ENCODE results near the gene CWF19L1.

Gene CWF19L1

GRCh38 chr10:100201549-100201948 is 65.9 kb downstream of the CWF19L1 start:
- H3K9me3 ChIP-seq (ENCODE audit: low read length): no peaks in the 10 kb centered on the region
- H3K4me3 ChIP-seq (ENCODE audit: low read depth in 1 of 2, low read length in 2 of 2): no peak overlapping the region
- peaks cover 58% of the 10 kb centered on the region for H3K36me3 ChIP-seq (ENCODE audit: insufficient read depth, low read length)
- no peaks in the 10 kb centered on the region for H3K27me3 ChIP-seq (ENCODE audit: control insufficient read depth in 1 of 2, insufficient read depth in 2 of 2, low read length in 2 of 2)
- no peaks in the 10 kb centered on the region for H3K4me1 ChIP-seq (ENCODE audit: insufficient read depth, low read length)
- no peak overlapping the region for H3K9ac ChIP-seq (ENCODE audit: low read length)
- H3K27ac ChIP-seq (ENCODE audit: low read depth, low read length): no peak overlapping the region

GRCh38 chr10:100194711-100195110 is 72.7 kb downstream of the CWF19L1 start:
- Histone ChIP-seq H3K36me3 (ENCODE audit: insufficient read depth, low read length) (peaks cover 57% of the 10 kb centered on the region), H3K4me1 (ENCODE audit: insufficient read depth, low read length) (no peaks in the 10 kb centered on the region)

GRCh38 chr10:100192350-100192749 is 75.1 kb downstream of the CWF19L1 start:
- peaks cover 46% of the 10 kb centered on the region for H3K36me3 ChIP-seq (ENCODE audit: insufficient read depth, low read length)
- no peaks in the 10 kb centered on the region for H3K9me3 ChIP-seq (ENCODE audit: low read length)
- H3K27ac ChIP-seq (ENCODE audit: low read depth, low read length): no peak overlapping the region

More at GRCh38 chr10:100194711-100195110, 72.7 kb downstream of the CWF19L1 start:
- Histone ChIP-seq H3K9me3 (ENCODE audit: low read length) (no peaks in the 10 kb centered on the region), H3K27ac (ENCODE audit: low read depth, low read length) (no peak overlapping the region), H3K27me3 (ENCODE audit: control insufficient read depth in 1 of 2, insufficient read depth in 2 of 2, low read length in 2 of 2) (no peaks in the 10 kb centered on the region), H3K9ac (ENCODE audit: low read length) (no peak overlapping the region), H3K4me3 (ENCODE audit: low read depth in 1 of 2, low read length in 2 of 2) (no peak overlapping the region)

GRCh38 chr10:100186253-100187212 is 80.9 kb downstream of the CWF19L1 start:
- Histone ChIP-seq H3K36me3 (ENCODE audit: insufficient read depth, low read length) (peaks cover 25% of the 10 kb centered on the region), H3K9ac (ENCODE audit: low read length) (peak overlapping the region; percentile 69)

More at GRCh38 chr10:100192350-100192749, 75.1 kb downstream of the CWF19L1 start:
- Histone ChIP-seq H3K4me3 (ENCODE audit: low read depth in 1 of 2, low read length in 2 of 2) (no peak overlapping the region), H3K4me1 (ENCODE audit: insufficient read depth, low read length) (peaks cover 3% of the 10 kb centered on the region), H3K9ac (ENCODE audit: low read length) (no peak overlapping the region), H3K27me3 (ENCODE audit: control insufficient read depth in 1 of 2, insufficient read depth in 2 of 2, low read length in 2 of 2) (no peaks in the 10 kb centered on the region)

GRCh38 chr10:100185364-100186252 is 81.8 kb downstream of the CWF19L1 start, which contains the start of gene ERLIN1:
Gene ERLIN1 (minus strand): TSS chr10:100186029. CDS start chr10:100185626, 403 bp downstream.
- Histone ChIP-seq H3K4me1 (ENCODE audit: insufficient read depth, low read length) (peaks cover 21% of the 10 kb centered on the region), H3K27me3 (ENCODE audit: control insufficient read depth in 1 of 2, insufficient read depth in 2 of 2, low read length in 2 of 2) (no peaks in the 10 kb centered on the region), H3K27ac (ENCODE audit: low read depth, low read length) (peak within 1 kb of the TSS; percentile 92), H3K4me3 (ENCODE audit: low read depth in 1 of 2, low read length in 2 of 2) (peak within 1 kb of the TSS; percentile 97 to 100), H3K9me3 (ENCODE audit: low read length) (no peaks in the 10 kb centered on the region), H3K9ac (ENCODE audit: low read length) (peak within 1 kb of the TSS; percentile 78), H3K36me3 (ENCODE audit: insufficient read depth, low read length) (peaks cover 16% of the 10 kb centered on the region)

More at GRCh38 chr10:100186253-100187212, 80.9 kb downstream of the CWF19L1 start:
- Histone ChIP-seq H3K27me3 (ENCODE audit: control insufficient read depth in 1 of 2, insufficient read depth in 2 of 2, low read length in 2 of 2) (no peaks in the 10 kb centered on the region), H3K27ac (ENCODE audit: low read depth, low read length) (peak overlapping the region; percentile 92), H3K4me3 (ENCODE audit: low read depth in 1 of 2, low read length in 2 of 2) (peak overlapping the region; percentile 97 to 100), H3K9me3 (ENCODE audit: low read length) (no peaks in the 10 kb centered on the region), H3K4me1 (ENCODE audit: insufficient read depth, low read length) (peaks cover 21% of the 10 kb centered on the region)

GRCh38 chr10:100184840-100185239 is 82.6 kb downstream of the CWF19L1 start:
- Histone ChIP-seq H3K4me3 (ENCODE audit: low read depth in 1 of 2, low read length in 2 of 2) (peak overlapping the region; percentile 97 to 100), H3K9me3 (ENCODE audit: low read length) (no peaks in the 10 kb centered on the region), H3K27me3 (ENCODE audit: control insufficient read depth in 1 of 2, insufficient read depth in 2 of 2, low read length in 2 of 2) (no peaks in the 10 kb centered on the region), H3K4me1 (ENCODE audit: insufficient read depth, low read length) (peaks cover 21% of the 10 kb centered on the region), H3K9ac (ENCODE audit: low read length) (peak overlapping the region; percentile 78), H3K36me3 (ENCODE audit: insufficient read depth, low read length) (peaks cover 10% of the 10 kb centered on the region), H3K27ac (ENCODE audit: low read depth, low read length) (peak overlapping the region; percentile 92)

GRCh38 chr10:100184426-100184825 is 83.0 kb downstream of the CWF19L1 start:
- Histone ChIP-seq H3K4me3 (ENCODE audit: low read depth in 1 of 2, low read length in 2 of 2) (peak overlapping the region in 1 of 2 donors; percentile 100), H3K9ac (ENCODE audit: low read length) (peak overlapping the region; percentile 78), H3K4me1 (ENCODE audit: insufficient read depth, low read length) (peaks cover 21% of the 10 kb centered on the region), H3K36me3 (ENCODE audit: insufficient read depth, low read length) (peaks cover 10% of the 10 kb centered on the region), H3K9me3 (ENCODE audit: low read length) (no peaks in the 10 kb centered on the region), H3K27me3 (ENCODE audit: control insufficient read depth in 1 of 2, insufficient read depth in 2 of 2, low read length in 2 of 2) (no peaks in the 10 kb centered on the region), H3K27ac (ENCODE audit: low read depth, low read length) (no peak overlapping the region)

GRCh38 chr10:100183481-100183880 is 84.0 kb downstream of the CWF19L1 start:
- H3K4me1 ChIP-seq (ENCODE audit: insufficient read depth, low read length): peaks cover 21% of the 10 kb centered on the region
- H3K4me3 ChIP-seq (ENCODE audit: low read depth in 1 of 2, low read length in 2 of 2): no peak overlapping the region
- peaks cover 14% of the 10 kb centered on the region for H3K36me3 ChIP-seq (ENCODE audit: insufficient read depth, low read length)
- H3K9me3 ChIP-seq (ENCODE audit: low read length): no peaks in the 10 kb centered on the region
- H3K9ac ChIP-seq (ENCODE audit: low read length): no peak overlapping the region
- H3K27ac ChIP-seq (ENCODE audit: low read depth, low read length): no peak overlapping the region
- no peaks in the 10 kb centered on the region for H3K27me3 ChIP-seq (ENCODE audit: control insufficient read depth in 1 of 2, insufficient read depth in 2 of 2, low read length in 2 of 2)

- no peak overlapping the region for H3K4me3 ChIP-seq (ENCODE audit: low read depth in 1 of 2, low read length in 2 of 2)
- H3K9ac ChIP-seq (ENCODE audit: low read length): no peak overlapping the region
- H3K27ac ChIP-seq (ENCODE audit: low read depth, low read length): no peak overlapping the region
- peaks cover 14% of the 10 kb centered on the region for H3K36me3 ChIP-seq (ENCODE audit: insufficient read depth, low read length)
- no peaks in the 10 kb centered on the region for H3K9me3 ChIP-seq (ENCODE audit: low read length)
- peaks cover 21% of the 10 kb centered on the region for H3K4me1 ChIP-seq (ENCODE audit: insufficient read depth, low read length)
- H3K27me3 ChIP-seq (ENCODE audit: control insufficient read depth in 1 of 2, insufficient read depth in 2 of 2, low read length in 2 of 2): no peaks in the 10 kb centered on the region
Measured at GRCh38 chr10:100182908-100183307, 84.5 kb downstream of the CWF19L1 start.
